Thyroid gland (tissue), 4 donors: ENCODE measurements around the gene BTN3A1. TPM values are rescaled to one million over a fixed set of nuclear protein-coding genes. Genes with fewer than 3 reads are reported as not detected.

Experiments
- DNase-seq, 2 donors: peaks; one replicate each; pipeline ENCODE4 v3.0.0-alpha.2; 2019
- H3K27ac ChIP-seq, 3 donors: fragments of 200-600 bp; sonication (generic); 1 replicate in 2 of 3; 2 replicates in 1 of 3; pipeline ENCODE4 v1.5.1; 2016 to 2019; ENCODE audit warnings: mild to moderate bottlenecking in 1 of 3, moderate library complexity in 1 of 3
- H3K27me3 ChIP-seq: fragments of 200-600 bp; sonication (generic); one replicate; pipeline ENCODE4 v1.5.1; 2019
- H3K36me3 ChIP-seq, 2 donors: fragments of 200-600 bp; sonication (generic); one replicate each; pipeline ENCODE4 v1.5.1; 2016 to 2019
- H3K4me1 ChIP-seq, 2 donors: fragments of 200-600 bp; sonication (generic); one replicate each; pipeline ENCODE4 v1.5.1; 2017 to 2019
- H3K4me3 ChIP-seq, 3 donors: fragments of 200-600 bp; sonication (generic); replicated peaks in 1 of 3; 1 replicate in 2 of 3; 2 replicates in 1 of 3; pipeline ENCODE4 v1.5.1; 2016; ENCODE audit warnings: mild to moderate bottlenecking in 1 of 3
- H3K9me3 ChIP-seq: fragments of 200-600 bp; sonication (generic); one replicate; pipeline ENCODE4 v1.5.1; 2017
- CTCF ChIP-seq, 6 experiments: fragments of 200-600 bp in 3 of 6; fragments of 450-650 bp in 3 of 6; sonication (generic) in 3 of 6; IDR thresholded peaks; one replicate each; pipeline ENCODE4 v1.5.1; 2016 to 2019; ENCODE audit warnings: antibody characterized with exemption in 6 of 6, mild to moderate bottlenecking in 2 of 6, inconsistent platforms in 1 of 6, moderate library complexity in 1 of 6
- POLR2A ChIP-seq, 2 donors: fragments of 450-650 bp; IDR thresholded peaks; one replicate each; pipeline ENCODE4 v1.6.1; 2017; ENCODE audit warnings: antibody characterized with exemption in 2 of 2, mild to moderate bottlenecking in 2 of 2, moderate library complexity in 1 of 2
- WGBS, 2 donors: methylation state at CpG; one replicate each; pipeline ENCODE4 v1.1.5; 2017; 5-methylcytosine and 5-hydroxymethylcytosine counted together
- intact Hi-C: fragments of 100-400 bp; cut with DNase I; formaldehyde crosslinking; loops from one replicate; pipeline ENCODE4 v1.15.1; 2023
- total RNA-seq, 4 donors: library from RNA; depleted of rRNA; stranded (reverse); fragments of >200 nt; gene quantifications; one replicate each; pipeline ENCODE4 v1.2.3, GENCODE V29; 2016

Gene BTN3A1
- total RNA-seq, 4 donors from 2014 or later, result 8.8 to 18.3 (median 12.9) TPM

GRCh38 chr6:26358511-26358981, 43.5 kb upstream of the BTN3A1 start:
- intact Hi-C loops, result no loop called here
- TF ChIP-seq POLR2A (IDR thresholded peaks at IDR 0.05) (no peak), CTCF (IDR thresholded peaks at IDR 0.05) (no peak)
- H3K27ac ChIP-seq, result no peak overlapping the region
- H3K36me3 ChIP-seq, result no peaks in the 10 kb centered on the region
- no peaks in the 10 kb centered on the region for H3K27me3 ChIP-seq
- 89 to 91% methylated on average over 7 of the region's 7 CpGs for WGBS, 2 donors
- no peak for DNase-seq
- H3K4me1 ChIP-seq, result no peaks in the 10 kb centered on the region
- no peaks in the 10 kb centered on the region for H3K9me3 ChIP-seq
- no peak overlapping the region for H3K4me3 ChIP-seq

- no peak for DNase-seq
- Histone ChIP-seq H3K4me1 (peaks cover 0 to 3% of the 10 kb centered on the region in 2 donors), H3K27ac (no peak overlapping the region), H3K9me3 (no peaks in the 10 kb centered on the region), H3K36me3 (no peaks in the 10 kb centered on the region), H3K4me3 (no peak overlapping the region), H3K27me3 (no peaks in the 10 kb centered on the region)
- intact Hi-C loops, result no loop called here
- TF ChIP-seq POLR2A (IDR thresholded peaks at IDR 0.05) (no peak), CTCF (IDR thresholded peaks at IDR 0.05) (no peak)
- WGBS, 2 donors, result 83 to 92% methylated on average over 5 of the region's 5 CpGs
Observed at GRCh38 chr6:26359765-26360164, 42.3 kb upstream of the BTN3A1 start.

GRCh38 chr6:26360451-26361416, 41.3 kb upstream of the BTN3A1 start:
- TF ChIP-seq CTCF (IDR thresholded peaks at IDR 0.05) (no peak), POLR2A (IDR thresholded peaks at IDR 0.05) (no peak)
- H3K4me3 ChIP-seq, result no peak overlapping the region
- WGBS, 2 donors, result 91 to 93% methylated on average over 14 of the region's 14 CpGs
- no peak for DNase-seq
- H3K27me3 ChIP-seq, result no peaks in the 10 kb centered on the region
- intact Hi-C loops, result no loop called here
- no peaks in the 10 kb centered on the region for H3K36me3 ChIP-seq
- H3K27ac ChIP-seq, result no peak overlapping the region
- H3K9me3 ChIP-seq, result no peaks in the 10 kb centered on the region
- H3K4me1 ChIP-seq, result peaks cover 0 to 3% of the 10 kb centered on the region in 2 donors

- no peak overlapping the region for H3K27ac ChIP-seq
- peaks cover 0 to 3% of the 10 kb centered on the region in 2 donors for H3K4me1 ChIP-seq
- H3K9me3 ChIP-seq, result no peaks in the 10 kb centered on the region
- no peak overlapping the region for H3K4me3 ChIP-seq
- intact Hi-C loops, result no loop called here
- no peak for DNase-seq
- no peaks in the 10 kb centered on the region for H3K27me3 ChIP-seq
- TF ChIP-seq POLR2A (IDR thresholded peaks at IDR 0.05) (no peak), CTCF (IDR thresholded peaks at IDR 0.05) (no peak)
- WGBS, 2 donors, result 89 to 92% methylated on average over 5 of the region's 5 CpGs
- no peaks in the 10 kb centered on the region for H3K36me3 ChIP-seq
Observed at GRCh38 chr6:26361544-26361943, 40.5 kb upstream of the BTN3A1 start.
